ENCODE data around the gene ETV5.

ETV5 gene

DNA sequence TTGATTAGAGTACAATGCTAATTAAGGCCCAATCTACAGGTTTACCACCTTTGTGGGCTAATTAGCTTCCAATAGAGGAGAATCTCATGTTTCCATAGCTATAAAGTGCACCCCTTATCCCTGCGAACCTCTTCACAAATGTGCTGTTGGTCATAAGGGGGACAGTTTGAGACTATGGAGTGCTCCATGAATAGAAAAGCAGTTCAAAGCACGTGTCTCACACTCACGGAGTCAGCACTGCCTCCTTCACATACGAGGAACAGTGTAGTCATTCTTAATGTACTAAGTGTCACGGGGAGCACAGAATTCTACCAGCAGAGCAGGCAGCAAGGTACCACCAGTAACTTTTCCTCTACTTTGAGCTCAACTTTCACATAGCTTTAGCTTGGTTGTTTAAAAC, 62.1 kb downstream of the ETV5 start:
- H3K79me2 ChIP-seq (ENCODE audit: insufficient read depth, low read depth) = no peaks in the 10 kb centered on the region
- no peaks in the 10 kb centered on the region for H3K27me3 ChIP-seq (ENCODE audit: insufficient read depth, low read depth)
- no peak overlapping the region for H3K4me2 ChIP-seq
- H3K9ac ChIP-seq = no peak overlapping the region
- H2AFZ ChIP-seq (ENCODE audit: low read depth) = no peak overlapping the region
- no peaks in the 10 kb centered on the region for H3K36me3 ChIP-seq (ENCODE audit: insufficient read depth)
- H3K4me1 ChIP-seq (ENCODE audit: low read depth, poor library complexity, severe bottlenecking) = no peaks in the 10 kb centered on the region
- H3K4me3 ChIP-seq (IDR thresholded peaks at IDR 0.05; ENCODE audit: insufficient read depth, low read depth, low read length) = no peak overlapping the region
- H4K20me1 ChIP-seq (ENCODE audit: insufficient read depth) = no peaks in the 10 kb centered on the region
- no peak overlapping the region for H3K27ac ChIP-seq
- TF ChIP-seq, protein P1, sequence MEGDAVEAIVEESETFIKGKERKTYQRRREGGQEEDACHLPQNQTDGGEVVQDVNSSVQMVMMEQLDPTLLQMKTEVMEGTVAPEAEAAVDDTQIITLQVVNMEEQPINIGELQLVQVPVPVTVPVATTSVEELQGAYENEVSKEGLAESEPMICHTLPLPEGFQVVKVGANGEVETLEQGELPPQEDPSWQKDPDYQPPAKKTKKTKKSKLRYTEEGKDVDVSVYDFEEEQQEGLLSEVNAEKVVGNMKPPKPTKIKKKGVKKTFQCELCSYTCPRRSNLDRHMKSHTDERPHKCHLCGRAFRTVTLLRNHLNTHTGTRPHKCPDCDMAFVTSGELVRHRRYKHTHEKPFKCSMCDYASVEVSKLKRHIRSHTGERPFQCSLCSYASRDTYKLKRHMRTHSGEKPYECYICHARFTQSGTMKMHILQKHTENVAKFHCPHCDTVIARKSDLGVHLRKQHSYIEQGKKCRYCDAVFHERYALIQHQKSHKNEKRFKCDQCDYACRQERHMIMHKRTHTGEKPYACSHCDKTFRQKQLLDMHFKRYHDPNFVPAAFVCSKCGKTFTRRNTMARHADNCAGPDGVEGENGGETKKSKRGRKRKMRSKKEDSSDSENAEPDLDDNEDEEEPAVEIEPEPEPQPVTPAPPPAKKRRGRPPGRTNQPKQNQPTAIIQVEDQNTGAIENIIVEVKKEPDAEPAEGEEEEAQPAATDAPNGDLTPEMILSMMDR (conservative IDR thresholded peaks at IDR 0.05; ENCODE audit: low read depth, low read length) = no peak

DNA sequence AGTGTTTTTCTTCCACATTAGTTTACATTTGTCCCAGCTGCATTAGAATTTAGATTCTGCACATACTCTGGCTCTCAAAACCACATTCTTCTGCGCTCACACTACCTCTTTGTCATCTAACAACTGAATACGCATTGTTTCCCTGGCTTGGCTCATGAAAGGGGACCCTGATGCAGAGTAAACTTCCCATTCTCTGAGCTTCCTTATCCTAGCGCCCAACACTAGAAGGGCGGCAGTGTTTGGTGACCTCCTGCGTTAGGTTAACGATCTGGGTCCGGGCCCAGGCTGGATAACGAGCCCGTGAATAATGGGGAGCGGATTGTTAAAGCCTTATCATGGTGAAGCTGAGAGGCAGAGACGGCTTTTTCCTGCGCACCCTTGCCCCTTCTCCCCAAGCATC, 63.9 kb downstream of the ETV5 start:
- Histone ChIP-seq H2AFZ (ENCODE audit: low read depth) (no peak overlapping the region), H3K4me2 (no peak overlapping the region), H3K36me3 (ENCODE audit: insufficient read depth) (no peaks in the 10 kb centered on the region), H3K27me3 (ENCODE audit: insufficient read depth, low read depth) (no peaks in the 10 kb centered on the region), H3K4me3 (IDR thresholded peaks at IDR 0.05; ENCODE audit: insufficient read depth, low read depth, low read length) (no peak overlapping the region), H3K27ac (no peak overlapping the region), H3K79me2 (ENCODE audit: insufficient read depth, low read depth) (no peaks in the 10 kb centered on the region), H3K9ac (no peak overlapping the region), H4K20me1 (ENCODE audit: insufficient read depth) (no peaks in the 10 kb centered on the region), H3K4me1 (ENCODE audit: low read depth, poor library complexity, severe bottlenecking) (no peaks in the 10 kb centered on the region)
- TF ChIP-seq, protein P1 (conservative IDR thresholded peaks at IDR 0.05; ENCODE audit: low read depth, low read length) = no peak

DNA sequence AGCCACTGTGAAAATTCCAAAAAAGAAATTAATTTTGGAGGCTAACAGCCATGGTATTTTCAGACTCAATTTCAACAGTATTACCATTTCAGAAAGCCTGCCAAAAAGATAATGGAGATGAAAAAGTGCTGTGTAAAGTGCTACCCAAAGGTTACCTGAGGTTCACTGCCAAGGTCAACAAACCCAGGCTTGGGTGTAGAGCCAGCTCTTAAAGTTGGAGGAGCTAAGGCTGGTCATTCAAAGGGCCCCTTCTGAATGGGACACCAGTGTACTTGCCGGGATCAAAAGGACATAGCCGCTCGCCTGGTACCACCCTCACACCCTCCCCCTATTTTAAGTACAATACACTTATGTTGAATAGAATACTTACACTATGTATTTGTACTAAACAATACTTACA, 64.5 kb downstream of the ETV5 start:
- Histone ChIP-seq H3K9ac (no peak overlapping the region), H3K4me2 (no peak overlapping the region), H2AFZ (ENCODE audit: low read depth) (no peak overlapping the region), H3K27me3 (ENCODE audit: insufficient read depth, low read depth) (no peaks in the 10 kb centered on the region), H3K4me1 (ENCODE audit: low read depth, poor library complexity, severe bottlenecking) (no peaks in the 10 kb centered on the region), H3K36me3 (ENCODE audit: insufficient read depth) (no peaks in the 10 kb centered on the region), H3K4me3 (IDR thresholded peaks at IDR 0.05; ENCODE audit: insufficient read depth, low read depth, low read length) (no peak overlapping the region), H3K79me2 (ENCODE audit: insufficient read depth, low read depth) (no peaks in the 10 kb centered on the region), H3K27ac (no peak overlapping the region), H4K20me1 (ENCODE audit: insufficient read depth) (no peaks in the 10 kb centered on the region)
- TF ChIP-seq, protein P1 (conservative IDR thresholded peaks at IDR 0.05; ENCODE audit: low read depth, low read length) = no peak

DNA sequence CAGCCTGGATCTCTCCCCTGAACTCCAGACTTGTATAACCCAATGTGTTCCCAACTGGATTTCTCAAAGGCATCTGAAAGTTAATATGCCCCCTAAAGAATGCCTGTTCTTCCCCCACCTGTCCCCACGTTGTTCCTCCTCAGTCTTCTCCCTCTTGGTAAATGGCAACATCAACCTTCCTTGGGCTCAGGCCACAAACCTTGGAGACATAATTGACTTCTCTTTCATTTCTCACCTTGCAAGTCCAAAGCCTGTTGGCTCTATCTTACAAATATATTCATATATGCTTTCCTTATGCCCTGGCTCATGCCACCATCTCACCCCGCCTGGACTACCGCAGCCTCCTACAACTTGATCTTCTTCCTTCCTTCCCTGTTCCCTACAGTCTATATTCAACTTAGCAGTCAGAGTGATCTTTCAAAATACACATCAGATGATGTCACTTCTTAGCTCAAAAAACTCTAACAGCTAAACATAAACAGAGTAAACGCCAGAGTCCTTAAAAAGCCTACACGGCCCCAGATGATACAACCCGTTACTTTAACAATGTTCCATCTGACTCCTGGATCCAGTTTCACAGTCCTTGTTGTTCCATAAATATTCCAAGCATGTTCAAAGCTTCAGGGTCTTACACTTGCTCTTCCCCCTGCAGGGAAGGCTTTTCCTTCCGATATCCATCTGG, 66.2 kb downstream of the ETV5 start:
- Histone ChIP-seq H3K36me3 (ENCODE audit: insufficient read depth) (no peaks in the 10 kb centered on the region), H3K4me3 (IDR thresholded peaks at IDR 0.05; ENCODE audit: insufficient read depth, low read depth, low read length) (no peak overlapping the region), H3K27me3 (ENCODE audit: insufficient read depth, low read depth) (no peaks in the 10 kb centered on the region), H3K4me1 (ENCODE audit: low read depth, poor library complexity, severe bottlenecking) (no peaks in the 10 kb centered on the region), H3K4me2 (no peak overlapping the region), H3K9ac (no peak overlapping the region), H3K27ac (no peak overlapping the region), H3K79me2 (ENCODE audit: insufficient read depth, low read depth) (no peaks in the 10 kb centered on the region), H4K20me1 (ENCODE audit: insufficient read depth) (no peaks in the 10 kb centered on the region), H2AFZ (ENCODE audit: low read depth) (no peak overlapping the region)
- TF ChIP-seq, protein P1 (conservative IDR thresholded peaks at IDR 0.05; ENCODE audit: low read depth, low read length) = no peak
